ENCODE measurements around the gene OR52H1. TPM values are rescaled to one million over a fixed set of nuclear protein-coding genes. Genes with fewer than 3 reads are reported as not detected.

Gene OR52H1
- total and polyA plus RNA-seq, 9 of the 15 experiments (the other 6 are each of a cell fraction or from before 2014, with no cell fraction given): 0.15 TPM; not detected in 8

DNA sequence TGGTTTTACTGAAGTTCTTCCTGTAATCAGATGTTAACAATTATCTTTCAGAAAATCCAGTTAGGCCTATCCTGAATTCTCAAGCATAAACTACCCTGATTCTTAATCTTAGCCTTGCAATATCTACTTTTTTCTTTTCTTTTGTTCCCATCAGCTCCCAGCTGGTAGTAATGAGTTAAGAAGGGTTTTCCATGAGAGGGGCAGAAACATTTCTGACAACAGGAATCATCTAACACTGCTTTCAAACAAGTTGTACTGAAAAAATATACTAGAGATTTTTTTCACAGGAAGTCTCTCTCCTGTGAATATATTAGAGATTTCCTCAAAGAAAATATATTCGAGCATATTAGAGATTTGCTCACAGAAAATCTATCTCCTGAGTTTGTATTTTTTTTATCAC lies 44.8 kb upstream of the OR52H1 start:
- 10% methylated on average over 1 of the region's 1 CpG for WGBS (ENCODE audit: insufficient coverage, low coverage, missing lambda C conversion rate)
- CTCF ChIA-PET (ENCODE audit: low intra/inter-chr PET ratio): interaction anchor here (0.6 kb wide), 1 partner anchor 807 kb away, joined by 4 read pairs; no protein-coding TSS in a partner anchor
- no TSS peak for BruUV-seq (replicated peaks)
- Histone ChIP-seq H3K9ac (ENCODE audit: insufficient read depth in 1 of 2, low read depth in 2 of 2, low read length in 2 of 2) (no peak overlapping the region), H3K9me3 (replicated peaks; ENCODE audit: control insufficient read depth, insufficient read depth, low read depth, low read length) (no peaks in the 10 kb centered on the region; the same call in 1 of the 2 replicates), H4K20me1 (replicated peaks; ENCODE audit: control insufficient read depth, insufficient read depth, low read length) (no peaks in the 10 kb centered on the region), H2AFZ (ENCODE audit: low read depth, low read length) (no peak overlapping the region), H3K79me2 (ENCODE audit: control insufficient read depth, insufficient read depth, low read length) (peaks cover 6% of the 10 kb centered on the region; the same call in 1 of the 3 replicates), H3K27ac (ENCODE audit: extremely low read depth, low read depth, low read length) (no peak overlapping the region), H3K4me1 (replicated peaks in 1 of 2; ENCODE audit: control insufficient read depth in 2 of 2, insufficient read depth in 2 of 2, low read length in 2 of 2) (peaks cover 10 to 24% of the 10 kb centered on the region in 2 experiments; a peak in 4 of 5 replicates), H3K9me1 (ENCODE audit: control insufficient read depth, insufficient read depth, low read length) (no peaks in the 10 kb centered on the region), H3K27me3 (ENCODE audit: control insufficient read depth in 2 of 2, insufficient read depth in 2 of 2, low read length in 2 of 2) (no peaks in the 10 kb centered on the region), H3K4me3 (no peak overlapping the region), H3K36me3 (ENCODE audit: control insufficient read depth, insufficient read depth, low read length) (no peaks in the 10 kb centered on the region; the same call in 2 of the 3 replicates), H3K4me2 (ENCODE audit: insufficient read depth, low read length) (no peak overlapping the region)
- in situ Hi-C loops (cut with MboI): no loop called here
- POLR2A ChIA-PET: interaction anchor here (0.7 to 2.1 kb wide), 2 partner anchors 62 to 88 kb away, joined by 3 to 7 read pairs; no protein-coding TSS in a partner anchor
- no peak for FAIRE-seq
- no peak for DNase-seq (ENCODE audit: extremely low read depth in 1 of 4, low spot score in 3 of 4)
- intact Hi-C loops (cut with micrococcal nuclease): loop anchor here (10.0 kb wide), 2 partner anchors 88 to 308 kb away; partner anchors contain the start of gene UBQLN3
- TF ChIP-seq BRF1 (IDR thresholded peaks at IDR 0.05; ENCODE audit: borderline replicate concordance, extremely low read depth, insufficient read length) (no peak), RBFOX2 (IDR thresholded peaks at IDR 0.05; ENCODE audit: low read depth, low read length) (no peak), SREBF2 (CRISPR knock-in tag; IDR thresholded peaks at IDR 0.05) (no peak), MAFF (IDR thresholded peaks at IDR 0.05; ENCODE audit: low read length) (no peak), POLR3A (IDR thresholded peaks at IDR 0.05; ENCODE audit: borderline replicate concordance, extremely low read depth, insufficient read depth, insufficient read length) (no peak), TOE1 (IDR thresholded peaks at IDR 0.05; ENCODE audit: borderline replicate concordance) (no peak), TOE1 (CRISPR knock-in tag; IDR thresholded peaks at IDR 0.05; ENCODE audit: borderline replicate concordance, low read depth) (no peak), BHLHE40 (IDR thresholded peaks at IDR 0.05; ENCODE audit: low read length) (no peak), WHSC1 (IDR thresholded peaks at IDR 0.05; ENCODE audit: low read length) (no peak), RNF2 (IDR thresholded peaks at IDR 0.05) (no peak)
- TF ChIP-seq, protein P1, sequence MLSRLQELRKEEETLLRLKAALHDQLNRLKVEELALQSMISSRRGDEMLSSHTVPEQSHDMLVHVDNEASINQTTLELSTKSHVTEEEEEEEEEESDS (CRISPR knock-in tag; IDR thresholded peaks at IDR 0.05): no peak
- ATAC-seq: no peak
